Measurements from ENCODE around the gene FBXW7. TPM values are rescaled to one million over a fixed set of nuclear protein-coding genes. Genes with fewer than 3 reads are reported as not detected.

The FBXW7 gene
- total RNA-seq, 2 donors from 2014 or later = 39.9 to 49.4 TPM

DNA sequence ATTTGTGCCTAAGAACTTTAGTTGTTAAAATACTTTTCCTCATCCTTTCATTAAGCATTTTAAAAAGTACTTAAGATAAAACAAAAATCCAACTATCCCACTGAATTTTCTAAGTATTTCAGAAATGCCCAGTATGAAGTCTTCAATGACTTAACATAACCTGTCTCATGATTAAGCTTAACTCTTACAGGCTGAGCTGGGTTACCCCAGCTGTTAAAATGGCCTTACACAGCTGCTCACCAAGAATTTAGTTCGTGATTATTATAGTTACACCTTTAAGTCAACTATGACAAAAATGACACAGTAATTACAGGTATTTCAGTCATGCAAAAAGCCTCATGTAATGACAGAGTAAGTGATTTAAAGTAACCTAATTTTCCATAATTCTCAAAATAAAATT is 145.7 kb downstream of the FBXW7 start:
- Histone ChIP-seq H3K36me3 (no peaks in the 10 kb centered on the region), H3K4me3 (no peak overlapping the region), H3K27me3 (no peaks in the 10 kb centered on the region), H3K4me1 (no peaks in the 10 kb centered on the region), H3K9me3 (no peaks in the 10 kb centered on the region), H3K27ac (no peak overlapping the region)
- no peak for DNase-seq (ENCODE audit: low spot score)
- TF ChIP-seq, protein P1, sequence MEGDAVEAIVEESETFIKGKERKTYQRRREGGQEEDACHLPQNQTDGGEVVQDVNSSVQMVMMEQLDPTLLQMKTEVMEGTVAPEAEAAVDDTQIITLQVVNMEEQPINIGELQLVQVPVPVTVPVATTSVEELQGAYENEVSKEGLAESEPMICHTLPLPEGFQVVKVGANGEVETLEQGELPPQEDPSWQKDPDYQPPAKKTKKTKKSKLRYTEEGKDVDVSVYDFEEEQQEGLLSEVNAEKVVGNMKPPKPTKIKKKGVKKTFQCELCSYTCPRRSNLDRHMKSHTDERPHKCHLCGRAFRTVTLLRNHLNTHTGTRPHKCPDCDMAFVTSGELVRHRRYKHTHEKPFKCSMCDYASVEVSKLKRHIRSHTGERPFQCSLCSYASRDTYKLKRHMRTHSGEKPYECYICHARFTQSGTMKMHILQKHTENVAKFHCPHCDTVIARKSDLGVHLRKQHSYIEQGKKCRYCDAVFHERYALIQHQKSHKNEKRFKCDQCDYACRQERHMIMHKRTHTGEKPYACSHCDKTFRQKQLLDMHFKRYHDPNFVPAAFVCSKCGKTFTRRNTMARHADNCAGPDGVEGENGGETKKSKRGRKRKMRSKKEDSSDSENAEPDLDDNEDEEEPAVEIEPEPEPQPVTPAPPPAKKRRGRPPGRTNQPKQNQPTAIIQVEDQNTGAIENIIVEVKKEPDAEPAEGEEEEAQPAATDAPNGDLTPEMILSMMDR (IDR thresholded peaks at IDR 0.05) = no peak

DNA sequence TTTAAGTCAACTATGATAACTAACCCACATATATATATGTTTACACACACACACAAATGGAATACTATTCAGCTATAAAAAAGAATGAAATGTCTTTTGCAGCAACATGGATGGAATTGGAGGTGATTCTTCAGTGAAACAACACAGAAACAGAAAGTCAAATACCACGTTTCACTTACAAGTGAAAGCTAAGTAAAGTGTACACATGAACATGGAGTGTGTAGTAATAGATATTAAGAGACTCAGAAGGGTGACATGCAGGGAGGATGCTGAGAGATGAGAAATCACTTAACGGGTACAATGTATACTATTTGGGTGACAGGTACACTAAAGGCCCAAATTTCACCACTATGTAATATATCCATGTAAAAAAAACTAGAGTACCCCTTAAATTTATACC is 146.5 kb downstream of the FBXW7 start:
- no peaks in the 10 kb centered on the region for H3K27me3 ChIP-seq
- H3K4me3 ChIP-seq = no peak overlapping the region
- no peaks in the 10 kb centered on the region for H3K9me3 ChIP-seq
- H3K4me1 ChIP-seq = no peaks in the 10 kb centered on the region
- H3K36me3 ChIP-seq = no peaks in the 10 kb centered on the region
- TF ChIP-seq, protein P1 (IDR thresholded peaks at IDR 0.05) = no peak
- DNase-seq (ENCODE audit: low spot score) = no peak
- H3K27ac ChIP-seq = no peak overlapping the region

DNA sequence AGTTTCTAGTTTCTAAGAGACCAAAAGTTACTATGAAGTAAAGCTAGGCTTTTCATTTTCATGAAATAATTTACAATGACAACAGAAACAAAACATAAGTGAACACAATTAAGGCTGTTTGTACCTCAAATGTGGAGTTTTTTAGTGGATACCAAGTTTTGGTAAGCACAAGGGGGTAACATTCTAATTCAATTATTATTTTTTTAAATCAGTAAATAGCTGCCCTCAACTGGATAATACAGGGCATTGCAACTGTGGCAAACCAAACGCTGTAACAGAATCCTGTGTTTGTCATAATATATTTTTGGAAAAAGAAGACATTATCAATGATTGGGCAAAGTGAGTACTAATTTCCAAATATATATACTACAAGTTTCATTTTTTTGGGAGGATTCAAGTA is 150.3 kb downstream of the FBXW7 start:
- TF ChIP-seq, protein P1 (IDR thresholded peaks at IDR 0.05) = peak; percentile 48 to 81
- Histone ChIP-seq H3K36me3 (no peaks in the 10 kb centered on the region), H3K27me3 (no peaks in the 10 kb centered on the region), H3K27ac (no peak overlapping the region), H3K4me3 (no peak overlapping the region), H3K4me1 (no peaks in the 10 kb centered on the region), H3K9me3 (no peaks in the 10 kb centered on the region)
- no peak for DNase-seq (ENCODE audit: low spot score)

DNA sequence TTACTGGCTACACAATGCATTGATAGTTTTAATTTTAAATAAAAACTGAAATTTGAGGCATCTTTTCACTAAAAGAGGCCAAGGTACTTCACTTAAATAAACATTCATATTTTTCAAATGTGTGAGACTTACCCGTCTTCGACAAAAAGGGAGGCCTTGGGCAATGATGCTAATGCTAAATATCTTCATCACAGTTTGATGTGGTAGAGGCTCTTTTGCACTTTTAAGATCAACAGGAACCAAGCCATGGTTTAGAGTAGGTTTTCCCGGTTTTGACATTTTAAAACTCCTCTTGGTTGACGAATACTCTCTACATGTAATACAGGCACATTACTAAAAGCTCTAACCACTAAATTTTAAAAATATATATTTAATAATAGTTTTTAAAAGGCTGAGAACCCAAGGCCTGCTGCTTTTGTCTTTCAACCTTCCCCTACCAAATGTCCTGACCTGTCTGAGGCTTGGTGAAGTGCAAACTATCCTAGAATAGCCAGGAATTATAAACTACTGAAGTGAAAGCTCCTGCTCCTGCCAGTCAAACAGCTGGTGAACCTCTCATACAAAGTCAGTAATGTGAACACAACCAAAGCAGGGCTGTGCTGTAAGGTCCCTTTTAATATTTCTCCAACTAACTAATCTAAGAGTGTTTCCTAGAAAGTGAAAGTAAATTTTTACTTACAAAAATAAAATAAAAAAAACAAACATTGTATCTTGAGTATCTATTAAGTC is 153.7 kb downstream of the FBXW7 start:
- DNase-seq (ENCODE audit: low spot score) = no peak
- no peaks in the 10 kb centered on the region for H3K27me3 ChIP-seq
- H3K9me3 ChIP-seq = no peaks in the 10 kb centered on the region
- peak overlapping the region; percentile 74 to 76 for H3K27ac ChIP-seq
- no peaks in the 10 kb centered on the region for H3K4me1 ChIP-seq
- TF ChIP-seq, protein P1 (IDR thresholded peaks at IDR 0.05) = no peak
- no peaks in the 10 kb centered on the region for H3K36me3 ChIP-seq
- peak overlapping the region; percentile 35 to 39 for H3K4me3 ChIP-seq

DNA sequence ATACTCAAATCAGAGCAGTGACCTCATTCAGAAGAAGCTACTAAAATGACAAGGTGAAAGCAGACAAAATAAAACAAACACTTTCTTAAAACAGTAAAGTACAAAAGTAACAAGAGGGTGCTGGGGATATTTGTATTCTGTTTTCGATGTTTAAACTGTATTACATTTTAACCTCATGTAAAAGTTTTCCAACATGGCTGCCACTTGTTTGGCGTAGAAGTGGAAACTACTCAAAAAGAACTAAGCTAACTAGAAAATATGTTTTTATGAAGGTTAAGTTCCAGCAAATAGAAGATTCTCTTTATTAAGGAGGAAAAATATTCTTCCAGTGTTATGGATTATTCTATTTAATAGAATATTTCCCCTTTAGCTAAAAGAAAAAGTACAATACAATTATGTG is 155.0 kb downstream of the FBXW7 start:
- Histone ChIP-seq H3K4me1 (no peaks in the 10 kb centered on the region), H3K4me3 (peak overlapping the region; percentile 35 to 39)

More for the DNA sequence above, 155.0 kb downstream of the FBXW7 start:
- H3K27ac ChIP-seq = peak overlapping the region; percentile 74 to 76
- no peaks in the 10 kb centered on the region for H3K27me3 ChIP-seq
- H3K36me3 ChIP-seq = no peaks in the 10 kb centered on the region
- H3K9me3 ChIP-seq = no peaks in the 10 kb centered on the region
- TF ChIP-seq, protein P1 (IDR thresholded peaks at IDR 0.05) = no peak
- DNase-seq (ENCODE audit: low spot score) = no peak
